Hepatocyte (in vitro differentiated cells): ENCODE results near the gene FFAR2. TPM values are rescaled to one million over a fixed set of nuclear protein-coding genes. Genes with fewer than 3 reads are reported as not detected.
"Not testable (repeated sequence)": the region's sequence is repeated elsewhere in the genome, so short reads cannot be mapped to it uniquely, and the experiment has no call there.

Experiments used
- DNase-seq: peaks from one replicate; pipeline ENCODE4 v3.0.0-alpha.2; 2016; ENCODE audit warnings: low spot score
- H2AFZ ChIP-seq: fragments of 200-600 bp; sonication (generic); 2 replicates; pipeline ENCODE4 v1.6.0; 2016; ENCODE audit warnings: antibody characterized with exemption, mild to moderate bottlenecking
- H3K27ac ChIP-seq: fragments of 200-600 bp; sonication (generic); 2 replicates; pipeline ENCODE4 v1.5.1; 2016; ENCODE audit warnings: mild to moderate bottlenecking
- H3K27me3 ChIP-seq: fragments of 200-600 bp; sonication (generic); 2 replicates; pipeline ENCODE4 v1.6.1; 2016
- H3K36me3 ChIP-seq: fragments of 200-600 bp; sonication (generic); replicated peaks from 2 replicates; pipeline ENCODE4 v1.5.1; 2016; ENCODE audit warnings: low read depth; ENCODE audit not compliant: insufficient read depth
- H3K4me1 ChIP-seq: fragments of 200-600 bp; sonication (generic); 2 replicates; pipeline ENCODE4 v1.5.1; 2016; ENCODE audit warnings: mild to moderate bottlenecking, moderate library complexity; ENCODE audit not compliant: insufficient read depth
- H3K4me2 ChIP-seq: fragments of 200-600 bp; sonication (generic); 2 replicates; pipeline ENCODE4 v1.6.0; 2016
- H3K4me3 ChIP-seq: fragments of 200-600 bp; sonication (generic); 2 replicates; pipeline ENCODE4 v1.5.1; 2016; ENCODE audit warnings: mild to moderate bottlenecking
- H3K79me2 ChIP-seq: fragments of 200-600 bp; sonication (generic); 2 replicates; pipeline ENCODE4 v1.6.0; 2017; ENCODE audit warnings: mild to moderate bottlenecking
- H3K9me2 ChIP-seq: fragments of 200-600 bp; sonication (generic); replicated peaks from 2 replicates; pipeline ENCODE4 v1.6.0; 2017; ENCODE audit warnings: mild to moderate bottlenecking; ENCODE audit not compliant: insufficient read depth
- H3K9me3 ChIP-seq: fragments of 200-600 bp; sonication (generic); 2 replicates; pipeline ENCODE4 v1.5.1; 2016; ENCODE audit warnings: low read depth, mild to moderate bottlenecking
- H4K20me1 ChIP-seq: fragments of 200-600 bp; sonication (generic); 2 replicates; pipeline ENCODE4 v1.6.0; 2016; ENCODE audit warnings: mild to moderate bottlenecking; ENCODE audit not compliant: insufficient read depth, poor library complexity, severe bottlenecking
- CTCF ChIP-seq: fragments of 200-600 bp; sonication (generic); IDR thresholded peaks from 2 replicates; pipeline ENCODE4 v1.5.1; 2016; ENCODE audit warnings: antibody characterized with exemption, mild to moderate bottlenecking; ENCODE audit not compliant: poor library complexity
- EZH2 ChIP-seq: fragments of 200-600 bp; sonication (generic); IDR thresholded peaks from 2 replicates; pipeline ENCODE4 v1.6.1; 2016; ENCODE audit warnings: antibody characterized with exemption, mild to moderate bottlenecking, borderline replicate concordance
- EZH2phosphoT487 ChIP-seq: fragments of 200-600 bp; sonication (generic); IDR thresholded peaks from one replicate; pipeline ENCODE4 v1.6.1; 2018; ENCODE audit warnings: antibody characterized with exemption, mild to moderate bottlenecking, low read depth, moderate library complexity; ENCODE audit not compliant: unreplicated experiment, severe bottlenecking
- WGBS: methylation state at CpG from one replicate; pipeline ENCODE4 v1.1.6; 2016; ENCODE audit warnings: low lambda C conversion rate; ENCODE audit errors: missing lambda C conversion rate; 5-methylcytosine and 5-hydroxymethylcytosine counted together
- polyA plus RNA-seq: library from polyadenylated mRNA; unstranded; fragments of >200 nt; fragmentation: Nextera tagmentation; extraction: Ambion mirVana; gene quantifications from 2 replicates; pipeline ENCODE4 v1.2.1, GENCODE V29; 2016
- total RNA-seq: library from RNA; depleted of rRNA; stranded (reverse); fragments of >200 nt; gene quantifications from 2 replicates; pipeline ENCODE4 v1.2.3, GENCODE V29; 2014

Gene FFAR2
- total and polyA plus RNA-seq, 2 experiments from 2014 or later, result 0.20 TPM; not detected in 1

- H3K79me2 ChIP-seq, result no peaks in the 10 kb centered on the region
- H2AFZ ChIP-seq, result no peak overlapping the region
- H3K36me3 ChIP-seq, result no peaks in the 10 kb centered on the region
- H3K27ac ChIP-seq, result no peak overlapping the region
- TF ChIP-seq EZH2phosphoT487 (no peak), EZH2 (no peak), CTCF (peak; percentile 65)
- H3K27me3 ChIP-seq, result no peaks in the 10 kb centered on the region
- H3K4me1 ChIP-seq, result no peaks in the 10 kb centered on the region
- WGBS, result 50% methylated on average over 2 of the region's 2 CpGs
- no peaks in the 10 kb centered on the region for H3K9me3 ChIP-seq
- H4K20me1 ChIP-seq, result no peaks in the 10 kb centered on the region
- H3K4me2 ChIP-seq, result no peak overlapping the region
- H3K9me2 ChIP-seq, result no peaks in the 10 kb centered on the region
- no peak overlapping the region for H3K4me3 ChIP-seq
- DNase-seq, result peak; percentile 72
Observed at GRCh38 chr19:35468637-35469036, 20.6 kb downstream of the FFAR2 start.

GRCh38 chr19:35470128-35470527, 22.1 kb downstream of the FFAR2 start:
- H3K27ac ChIP-seq, result no peak overlapping the region
- H3K4me1 ChIP-seq, result no peaks in the 10 kb centered on the region
- H3K9me2 ChIP-seq, result no peaks in the 10 kb centered on the region
- DNase-seq, result no peak
- no peaks in the 10 kb centered on the region for H4K20me1 ChIP-seq
- H3K79me2 ChIP-seq, result no peaks in the 10 kb centered on the region
- TF ChIP-seq EZH2phosphoT487 (no peak), EZH2 (no peak), CTCF (no peak)
- H3K4me2 ChIP-seq, result no peak overlapping the region
- H3K4me3 ChIP-seq, result no peak overlapping the region
- no peaks in the 10 kb centered on the region for H3K27me3 ChIP-seq
- WGBS, result 94% methylated on average over 7 of the region's 7 CpGs
- H2AFZ ChIP-seq, result no peak overlapping the region
- no peaks in the 10 kb centered on the region for H3K9me3 ChIP-seq
- no peaks in the 10 kb centered on the region for H3K36me3 ChIP-seq

- 81% methylated on average over 4 of the region's 4 CpGs for WGBS
- not testable (repeated sequence) for H3K27ac ChIP-seq, H2AFZ ChIP-seq
Observed at GRCh38 chr19:35471075-35471474, 23.0 kb downstream of the FFAR2 start.

GRCh38 chr19:35471946-35472345, 23.9 kb downstream of the FFAR2 start:
- Histone ChIP-seq H3K4me1 (no peaks in the 10 kb centered on the region), H3K9me3 (no peaks in the 10 kb centered on the region), H3K4me2 (no peak overlapping the region), H3K36me3 (no peaks in the 10 kb centered on the region), H3K27ac (no peak overlapping the region), H2AFZ (no peak overlapping the region), H3K79me2 (no peaks in the 10 kb centered on the region), H3K27me3 (no peaks in the 10 kb centered on the region), H3K9me2 (no peaks in the 10 kb centered on the region), H4K20me1 (no peaks in the 10 kb centered on the region), H3K4me3 (no peak overlapping the region)
- WGBS, result 89% methylated on average over 8 of the region's 8 CpGs
- DNase-seq, result no peak
- no peak for TF ChIP-seq CTCF
- no peak for TF ChIP-seq EZH2phosphoT487
- TF ChIP-seq EZH2, result no peak

More at GRCh38 chr19:35471075-35471474, 23.0 kb downstream of the FFAR2 start:
- H3K36me3 ChIP-seq, H3K4me2 ChIP-seq, H3K9me2 ChIP-seq, DNase-seq, H3K9me3 ChIP-seq, H3K4me1 ChIP-seq, H3K27me3 ChIP-seq, H3K4me3 ChIP-seq, H4K20me1 ChIP-seq, H3K79me2 ChIP-seq: not testable (repeated sequence)
